HepG2 (cell line): ENCODE results near the gene FAIM2. TPM values are rescaled to one million over a fixed set of nuclear protein-coding genes. Genes with fewer than 3 reads are reported as not detected.

Source experiments
- CEBPB ChIP-seq: IDR thresholded peaks from 2 replicates; pipeline ENCODE4 v1.6.1; 2011; ENCODE audit warnings: low read depth, low read length, improper control_type of control experiment, borderline replicate concordance
- GTF2F1 ChIP-seq: fragments of 150-350 bp; IDR thresholded peaks from 2 replicates; pipeline ENCODE4 v1.6.1; 2014; ENCODE audit warnings: low read length
- KLF12 ChIP-seq: sonication (generic); formaldehyde crosslinking; IDR thresholded peaks from 2 replicates; pipeline ENCODE4 v1.4.0; 2020; ENCODE audit warnings: missing genetic modification reagents, borderline replicate concordance
- NR2F2 ChIP-seq: IDR thresholded peaks from 2 replicates; pipeline ENCODE4 v1.6.1; 2012; ENCODE audit warnings: low read depth, inconsistent platforms, borderline replicate concordance
- PAF1 ChIP-seq: IDR thresholded peaks from 2 replicates; pipeline ENCODE4 v1.6.1; 2016; ENCODE audit warnings: missing genetic modification reagents, missing compliant biosample characterization
- SMARCE1 ChIP-seq: fragments of 450-650 bp; IDR thresholded peaks from 2 replicates; pipeline ENCODE4 v1.6.1; 2017; ENCODE audit warnings: borderline replicate concordance
- SNRNP70 ChIP-seq: fragments of 200-400 bp; formaldehyde crosslinking; IDR thresholded peaks from 2 replicates; pipeline ENCODE4 v1.6.1; 2017; ENCODE audit warnings: mild to moderate bottlenecking, low read depth, low read length, moderate library complexity
- ZNF136 ChIP-seq: sonication (generic); formaldehyde crosslinking; IDR thresholded peaks from 2 replicates; pipeline ENCODE4 v1.8.1; 2022; ENCODE audit warnings: low read depth, mild to moderate bottlenecking, moderate library complexity, missing genetic modification reagents
- ZNF652 ChIP-seq: IDR thresholded peaks from 2 replicates; pipeline ENCODE4 v1.6.1; 2016; ENCODE audit warnings: low read depth, borderline replicate concordance
- polyA plus RNA-seq, 8 experiments: library from polyadenylated mRNA; depleted of rRNA in 3 of 8; stranded (reverse) in 7 of 8; unstranded in 1 of 8; fragments of >200 nt; fragmentation: Illumina TruSeq in 4 of 8; extraction: Trizol in 4 of 8; gene quantifications; 2 replicates each; pipeline versions ENCODE4 v1.2.1 to v1.2.3, GENCODE V29; 2011 to 2016; ENCODE audit warnings: low read depth in 4 of 8, missing spikeins in 1 of 8, mixed read lengths in 1 of 8; ENCODE audit not compliant: insufficient read depth in 1 of 8
- total RNA-seq, 5 experiments: library from RNA; depleted of rRNA; stranded (reverse); fragments of >200 nt; fragmentation: Illumina TruSeq; extraction: Trizol; gene quantifications; 2 replicates each; pipeline ENCODE4 v1.2.3, GENCODE V29; 2016; ENCODE audit warnings: low read depth in 1 of 5
- TF ChIP-seq, protein P1 (sequence below): IDR thresholded peaks from 2 replicates; pipeline ENCODE4 v1.6.1; 2016; ENCODE audit warnings: low read depth, missing genetic modification reagents, missing compliant biosample characterization
- TF ChIP-seq, protein P2 (sequence below): sonication (generic); formaldehyde crosslinking; IDR thresholded peaks from 2 replicates; pipeline ENCODE4 v1.4.0; 2020; ENCODE audit warnings: low read depth, mild to moderate bottlenecking, missing genetic modification reagents
- TF ChIP-seq, protein P3 (sequence below): IDR thresholded peaks from 2 replicates; pipeline ENCODE4 v1.6.1; 2016
- TF ChIP-seq, protein P4 (sequence below): sonication (generic); formaldehyde crosslinking; IDR thresholded peaks from 2 replicates; pipeline ENCODE4 v1.4.0; 2020; ENCODE audit warnings: mild to moderate bottlenecking, missing genetic modification reagents, borderline replicate concordance

FAIM2 gene
- total and polyA plus RNA-seq, 2 of the 13 experiments (the other 11 are each of a cell fraction or from before 2014, with no cell fraction given): not detected

DNA sequence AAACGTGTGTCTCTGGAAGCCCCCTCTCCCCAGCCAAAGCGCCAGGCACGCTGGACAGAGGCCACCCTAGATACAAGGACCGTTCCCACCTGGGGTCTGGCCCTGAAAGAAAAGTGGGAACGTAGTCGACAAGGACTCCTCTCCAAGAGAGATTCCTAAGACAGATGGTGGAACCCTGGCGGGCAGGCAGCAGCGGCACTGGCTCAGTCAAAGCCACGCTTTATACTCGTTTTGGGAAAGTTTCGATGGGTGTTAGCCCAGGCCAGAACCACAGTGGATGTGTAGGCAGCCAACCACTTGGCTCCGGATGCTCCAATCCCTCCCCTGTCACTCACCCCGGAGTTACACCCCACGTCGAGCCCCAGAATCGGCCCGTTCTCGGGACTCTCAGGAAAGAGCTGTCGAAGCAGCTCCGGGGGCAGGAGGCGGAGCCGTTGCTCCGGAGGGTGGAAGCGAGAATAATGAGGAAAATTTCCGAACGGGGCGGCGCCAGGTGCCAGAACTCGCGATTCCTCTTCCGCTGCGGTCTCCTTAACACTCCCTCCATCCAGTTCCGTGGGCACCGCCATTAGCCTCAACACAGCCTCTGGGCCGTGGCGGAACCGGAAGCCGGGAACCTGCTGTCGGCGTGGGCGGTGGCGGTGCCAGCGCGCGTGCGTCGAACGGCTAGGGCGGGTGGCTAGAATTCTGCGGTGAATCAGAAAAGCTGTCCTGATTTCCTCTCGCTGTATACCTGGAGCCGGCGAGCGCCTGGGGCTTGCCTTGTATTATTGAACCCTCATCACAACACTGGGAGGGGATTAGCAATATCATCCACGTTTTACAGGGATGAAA is 61.0 kb downstream of the FAIM2 start, which contains the start of gene BCDIN3D (continued):
- TF ChIP-seq, protein P1, sequence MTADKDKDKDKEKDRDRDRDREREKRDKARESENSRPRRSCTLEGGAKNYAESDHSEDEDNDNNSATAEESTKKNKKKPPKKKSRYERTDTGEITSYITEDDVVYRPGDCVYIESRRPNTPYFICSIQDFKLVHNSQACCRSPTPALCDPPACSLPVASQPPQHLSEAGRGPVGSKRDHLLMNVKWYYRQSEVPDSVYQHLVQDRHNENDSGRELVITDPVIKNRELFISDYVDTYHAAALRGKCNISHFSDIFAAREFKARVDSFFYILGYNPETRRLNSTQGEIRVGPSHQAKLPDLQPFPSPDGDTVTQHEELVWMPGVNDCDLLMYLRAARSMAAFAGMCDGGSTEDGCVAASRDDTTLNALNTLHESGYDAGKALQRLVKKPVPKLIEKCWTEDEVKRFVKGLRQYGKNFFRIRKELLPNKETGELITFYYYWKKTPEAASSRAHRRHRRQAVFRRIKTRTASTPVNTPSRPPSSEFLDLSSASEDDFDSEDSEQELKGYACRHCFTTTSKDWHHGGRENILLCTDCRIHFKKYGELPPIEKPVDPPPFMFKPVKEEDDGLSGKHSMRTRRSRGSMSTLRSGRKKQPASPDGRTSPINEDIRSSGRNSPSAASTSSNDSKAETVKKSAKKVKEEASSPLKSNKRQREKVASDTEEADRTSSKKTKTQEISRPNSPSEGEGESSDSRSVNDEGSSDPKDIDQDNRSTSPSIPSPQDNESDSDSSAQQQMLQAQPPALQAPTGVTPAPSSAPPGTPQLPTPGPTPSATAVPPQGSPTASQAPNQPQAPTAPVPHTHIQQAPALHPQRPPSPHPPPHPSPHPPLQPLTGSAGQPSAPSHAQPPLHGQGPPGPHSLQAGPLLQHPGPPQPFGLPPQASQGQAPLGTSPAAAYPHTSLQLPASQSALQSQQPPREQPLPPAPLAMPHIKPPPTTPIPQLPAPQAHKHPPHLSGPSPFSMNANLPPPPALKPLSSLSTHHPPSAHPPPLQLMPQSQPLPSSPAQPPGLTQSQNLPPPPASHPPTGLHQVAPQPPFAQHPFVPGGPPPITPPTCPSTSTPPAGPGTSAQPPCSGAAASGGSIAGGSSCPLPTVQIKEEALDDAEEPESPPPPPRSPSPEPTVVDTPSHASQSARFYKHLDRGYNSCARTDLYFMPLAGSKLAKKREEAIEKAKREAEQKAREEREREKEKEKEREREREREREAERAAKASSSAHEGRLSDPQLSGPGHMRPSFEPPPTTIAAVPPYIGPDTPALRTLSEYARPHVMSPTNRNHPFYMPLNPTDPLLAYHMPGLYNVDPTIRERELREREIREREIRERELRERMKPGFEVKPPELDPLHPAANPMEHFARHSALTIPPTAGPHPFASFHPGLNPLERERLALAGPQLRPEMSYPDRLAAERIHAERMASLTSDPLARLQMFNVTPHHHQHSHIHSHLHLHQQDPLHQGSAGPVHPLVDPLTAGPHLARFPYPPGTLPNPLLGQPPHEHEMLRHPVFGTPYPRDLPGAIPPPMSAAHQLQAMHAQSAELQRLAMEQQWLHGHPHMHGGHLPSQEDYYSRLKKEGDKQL (CRISPR knock-in tag): no peak
- TF ChIP-seq SMARCE1 (no peak), ZNF652 (CRISPR knock-in tag) (no peak), SNRNP70 (no peak), GTF2F1 (no peak), CEBPB (no peak), NR2F2 (no peak), ZNF136 (peak; percentile 84), PAF1 (CRISPR knock-in tag) (no peak), KLF12 (CRISPR knock-in tag) (peak; percentile 87)
- TF ChIP-seq, protein P2, sequence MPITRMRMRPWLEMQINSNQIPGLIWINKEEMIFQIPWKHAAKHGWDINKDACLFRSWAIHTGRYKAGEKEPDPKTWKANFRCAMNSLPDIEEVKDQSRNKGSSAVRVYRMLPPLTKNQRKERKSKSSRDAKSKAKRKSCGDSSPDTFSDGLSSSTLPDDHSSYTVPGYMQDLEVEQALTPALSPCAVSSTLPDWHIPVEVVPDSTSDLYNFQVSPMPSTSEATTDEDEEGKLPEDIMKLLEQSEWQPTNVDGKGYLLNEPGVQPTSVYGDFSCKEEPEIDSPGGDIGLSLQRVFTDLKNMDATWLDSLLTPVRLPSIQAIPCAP (CRISPR knock-in tag): no peak
- TF ChIP-seq, protein P3, sequence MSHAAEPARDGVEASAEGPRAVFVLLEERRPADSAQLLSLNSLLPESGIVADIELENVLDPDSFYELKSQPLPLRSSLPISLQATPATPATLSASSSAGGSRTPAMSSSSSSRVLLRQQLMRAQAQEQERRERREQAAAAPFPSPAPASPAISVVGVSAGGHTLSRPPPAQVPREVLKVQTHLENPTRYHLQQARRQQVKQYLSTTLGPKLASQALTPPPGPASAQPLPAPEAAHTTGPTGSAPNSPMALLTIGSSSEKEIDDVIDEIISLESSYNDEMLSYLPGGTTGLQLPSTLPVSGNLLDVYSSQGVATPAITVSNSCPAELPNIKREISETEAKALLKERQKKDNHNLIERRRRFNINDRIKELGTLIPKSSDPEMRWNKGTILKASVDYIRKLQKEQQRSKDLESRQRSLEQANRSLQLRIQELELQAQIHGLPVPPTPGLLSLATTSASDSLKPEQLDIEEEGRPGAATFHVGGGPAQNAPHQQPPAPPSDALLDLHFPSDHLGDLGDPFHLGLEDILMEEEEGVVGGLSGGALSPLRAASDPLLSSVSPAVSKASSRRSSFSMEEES (CRISPR knock-in tag): peak; percentile 52; the same call in 1 of the 2 replicates
- TF ChIP-seq, protein P4, sequence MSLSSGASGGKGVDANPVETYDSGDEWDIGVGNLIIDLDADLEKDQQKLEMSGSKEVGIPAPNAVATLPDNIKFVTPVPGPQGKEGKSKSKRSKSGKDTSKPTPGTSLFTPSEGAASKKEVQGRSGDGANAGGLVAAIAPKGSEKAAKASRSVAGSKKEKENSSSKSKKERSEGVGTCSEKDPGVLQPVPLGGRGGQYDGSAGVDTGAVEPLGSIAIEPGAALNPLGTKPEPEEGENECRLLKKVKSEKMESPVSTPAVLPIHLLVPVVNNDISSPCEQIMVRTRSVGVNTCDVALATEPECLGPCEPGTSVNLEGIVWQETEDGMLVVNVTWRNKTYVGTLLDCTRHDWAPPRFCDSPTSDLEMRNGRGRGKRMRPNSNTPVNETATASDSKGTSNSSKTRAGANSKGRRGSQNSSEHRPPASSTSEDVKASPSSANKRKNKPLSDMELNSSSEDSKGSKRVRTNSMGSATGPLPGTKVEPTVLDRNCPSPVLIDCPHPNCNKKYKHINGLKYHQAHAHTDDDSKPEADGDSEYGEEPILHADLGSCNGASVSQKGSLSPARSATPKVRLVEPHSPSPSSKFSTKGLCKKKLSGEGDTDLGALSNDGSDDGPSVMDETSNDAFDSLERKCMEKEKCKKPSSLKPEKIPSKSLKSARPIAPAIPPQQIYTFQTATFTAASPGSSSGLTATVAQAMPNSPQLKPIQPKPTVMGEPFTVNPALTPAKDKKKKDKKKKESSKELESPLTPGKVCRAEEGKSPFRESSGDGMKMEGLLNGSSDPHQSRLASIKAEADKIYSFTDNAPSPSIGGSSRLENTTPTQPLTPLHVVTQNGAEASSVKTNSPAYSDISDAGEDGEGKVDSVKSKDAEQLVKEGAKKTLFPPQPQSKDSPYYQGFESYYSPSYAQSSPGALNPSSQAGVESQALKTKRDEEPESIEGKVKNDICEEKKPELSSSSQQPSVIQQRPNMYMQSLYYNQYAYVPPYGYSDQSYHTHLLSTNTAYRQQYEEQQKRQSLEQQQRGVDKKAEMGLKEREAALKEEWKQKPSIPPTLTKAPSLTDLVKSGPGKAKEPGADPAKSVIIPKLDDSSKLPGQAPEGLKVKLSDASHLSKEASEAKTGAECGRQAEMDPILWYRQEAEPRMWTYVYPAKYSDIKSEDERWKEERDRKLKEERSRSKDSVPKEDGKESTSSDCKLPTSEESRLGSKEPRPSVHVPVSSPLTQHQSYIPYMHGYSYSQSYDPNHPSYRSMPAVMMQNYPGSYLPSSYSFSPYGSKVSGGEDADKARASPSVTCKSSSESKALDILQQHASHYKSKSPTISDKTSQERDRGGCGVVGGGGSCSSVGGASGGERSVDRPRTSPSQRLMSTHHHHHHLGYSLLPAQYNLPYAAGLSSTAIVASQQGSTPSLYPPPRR (CRISPR knock-in tag): no peak; the same call in 1 of the 2 replicates
